ENCODE measurements around the gene GPC6.

GRCh38 chr13:93964146-93964512, 737.5 kb downstream of the GPC6 start:
- TF ChIP-seq POLR2AphosphoS5 (IDR thresholded peaks at IDR 0.05) (no peak), CTCF (IDR thresholded peaks at IDR 0.05 in 8 of 11, conservative IDR thresholded peaks at IDR 0.05 in 3 of 11) (no peak)
